ENCODE measurements around the gene COMMD9. TPM values are rescaled to one million over a fixed set of nuclear protein-coding genes. Genes with fewer than 3 reads are reported as not detected.

The COMMD9 gene
- total and polyA plus RNA-seq, 3 donors from 2014 or later, result 42.7 to 73.9 (median 58.2) TPM

- intact Hi-C loops (cut with DNase I; ENCODE audit: low total_unique reads), result no loop called here
- DNase-seq, result no peak
Measured at GRCh38 chr11:36247493-36247892, 41.7 kb downstream of the COMMD9 start.

DNA sequence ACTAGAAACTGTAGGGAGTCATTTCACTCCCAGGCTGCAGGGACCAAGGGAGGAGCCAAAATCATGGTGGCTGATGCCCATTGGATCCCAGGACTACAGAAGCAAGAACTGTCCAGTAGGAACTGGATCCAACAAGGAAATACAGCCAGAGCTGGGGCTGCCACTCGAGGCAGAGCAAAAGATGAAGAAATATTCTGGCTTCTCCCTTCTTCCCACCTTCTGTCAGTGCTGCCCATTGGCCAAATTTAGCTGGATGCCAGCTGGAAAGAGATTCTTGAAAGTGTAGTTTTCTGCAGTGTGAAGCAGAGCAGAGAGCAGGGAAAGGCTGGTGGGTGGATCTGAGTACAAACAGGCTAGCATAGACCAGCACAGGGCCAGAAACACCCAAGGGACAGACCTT, 45.6 kb downstream of the COMMD9 start:
- no peaks in the 10 kb centered on the region for H3K9me3 ChIP-seq
- TF ChIP-seq POLR2A (IDR thresholded peaks at IDR 0.05), result no peak
- TF ChIP-seq, protein P1, sequence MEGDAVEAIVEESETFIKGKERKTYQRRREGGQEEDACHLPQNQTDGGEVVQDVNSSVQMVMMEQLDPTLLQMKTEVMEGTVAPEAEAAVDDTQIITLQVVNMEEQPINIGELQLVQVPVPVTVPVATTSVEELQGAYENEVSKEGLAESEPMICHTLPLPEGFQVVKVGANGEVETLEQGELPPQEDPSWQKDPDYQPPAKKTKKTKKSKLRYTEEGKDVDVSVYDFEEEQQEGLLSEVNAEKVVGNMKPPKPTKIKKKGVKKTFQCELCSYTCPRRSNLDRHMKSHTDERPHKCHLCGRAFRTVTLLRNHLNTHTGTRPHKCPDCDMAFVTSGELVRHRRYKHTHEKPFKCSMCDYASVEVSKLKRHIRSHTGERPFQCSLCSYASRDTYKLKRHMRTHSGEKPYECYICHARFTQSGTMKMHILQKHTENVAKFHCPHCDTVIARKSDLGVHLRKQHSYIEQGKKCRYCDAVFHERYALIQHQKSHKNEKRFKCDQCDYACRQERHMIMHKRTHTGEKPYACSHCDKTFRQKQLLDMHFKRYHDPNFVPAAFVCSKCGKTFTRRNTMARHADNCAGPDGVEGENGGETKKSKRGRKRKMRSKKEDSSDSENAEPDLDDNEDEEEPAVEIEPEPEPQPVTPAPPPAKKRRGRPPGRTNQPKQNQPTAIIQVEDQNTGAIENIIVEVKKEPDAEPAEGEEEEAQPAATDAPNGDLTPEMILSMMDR (IDR thresholded peaks at IDR 0.05), result no peak
- intact Hi-C loops (cut with DNase I; ENCODE audit: low total_unique reads), result no loop called here
- no peak overlapping the region for H3K4me3 ChIP-seq
- H3K27me3 ChIP-seq, result no peaks in the 10 kb centered on the region
- H3K36me3 ChIP-seq (ENCODE audit: low read depth, missing control alignments), result no peaks in the 10 kb centered on the region
- 65 to 82% methylated on average over 1 of the region's 1 CpG for WGBS, 2 donors
- DNase-seq, result no peak
- H3K27ac ChIP-seq, result no peak overlapping the region
- no peaks in the 10 kb centered on the region for H3K4me1 ChIP-seq

More at GRCh38 chr11:36247493-36247892, 41.7 kb downstream of the COMMD9 start:
- Histone ChIP-seq H3K4me1 (no peaks in the 10 kb centered on the region), H3K4me3 (no peak overlapping the region), H3K27ac (no peak overlapping the region), H3K9me3 (no peaks in the 10 kb centered on the region), H3K27me3 (no peaks in the 10 kb centered on the region), H3K36me3 (ENCODE audit: low read depth, missing control alignments) (no peaks in the 10 kb centered on the region)
- TF ChIP-seq POLR2A (IDR thresholded peaks at IDR 0.05), result no peak
- TF ChIP-seq, protein P1 (IDR thresholded peaks at IDR 0.05), result no peak
- WGBS, 2 donors, result 30 to 56% methylated on average over 3 of the region's 3 CpGs

GRCh38 chr11:36241497-36241896, 47.7 kb downstream of the COMMD9 start:
- no peak overlapping the region for H3K27ac ChIP-seq
- intact Hi-C loops (cut with DNase I; ENCODE audit: low total_unique reads), result no loop called here

GRCh38 chr11:36240801-36241200, 48.4 kb downstream of the COMMD9 start:
- intact Hi-C loops (cut with DNase I; ENCODE audit: low total_unique reads), result no loop called here
- Histone ChIP-seq H3K4me1 (no peaks in the 10 kb centered on the region), H3K4me3 (no peak overlapping the region), H3K9me3 (no peaks in the 10 kb centered on the region), H3K36me3 (ENCODE audit: low read depth, missing control alignments) (no peaks in the 10 kb centered on the region), H3K27ac (no peak overlapping the region), H3K27me3 (no peaks in the 10 kb centered on the region)
- 93 to 97% methylated on average over 4 of the region's 4 CpGs for WGBS, 2 donors
- TF ChIP-seq POLR2A (IDR thresholded peaks at IDR 0.05), result no peak
- TF ChIP-seq, protein P1 (IDR thresholded peaks at IDR 0.05), result no peak
- DNase-seq, result no peak

More at GRCh38 chr11:36241497-36241896, 47.7 kb downstream of the COMMD9 start:
- no peaks in the 10 kb centered on the region for H3K36me3 ChIP-seq (ENCODE audit: low read depth, missing control alignments)
- no peaks in the 10 kb centered on the region for H3K27me3 ChIP-seq
- no peaks in the 10 kb centered on the region for H3K9me3 ChIP-seq
- H3K4me1 ChIP-seq, result no peaks in the 10 kb centered on the region
- no peak overlapping the region for H3K4me3 ChIP-seq
- 80% methylated on average over 1 of the region's 1 CpG for WGBS, 2 donors
- TF ChIP-seq, protein P1 (IDR thresholded peaks at IDR 0.05), result no peak
- TF ChIP-seq POLR2A (IDR thresholded peaks at IDR 0.05), result no peak
- no peak for DNase-seq

GRCh38 chr11:36240173-36240572, 49.1 kb downstream of the COMMD9 start:
- no peaks in the 10 kb centered on the region for H3K36me3 ChIP-seq (ENCODE audit: low read depth, missing control alignments)
- no peak overlapping the region for H3K27ac ChIP-seq
- H3K27me3 ChIP-seq, result no peaks in the 10 kb centered on the region
- DNase-seq, result no peak
- intact Hi-C loops (cut with DNase I; ENCODE audit: low total_unique reads), result no loop called here
- H3K4me1 ChIP-seq, result no peaks in the 10 kb centered on the region
- H3K4me3 ChIP-seq, result no peak overlapping the region
- no peak for TF ChIP-seq POLR2A (IDR thresholded peaks at IDR 0.05)
- TF ChIP-seq, protein P1 (IDR thresholded peaks at IDR 0.05), result no peak
- 89 to 99% methylated on average over 4 of the region's 4 CpGs for WGBS, 2 donors
- H3K9me3 ChIP-seq, result no peaks in the 10 kb centered on the region

All from testis (tissue), 3 donors.